Measurements from ENCODE around the gene TCP10L.

DNA sequence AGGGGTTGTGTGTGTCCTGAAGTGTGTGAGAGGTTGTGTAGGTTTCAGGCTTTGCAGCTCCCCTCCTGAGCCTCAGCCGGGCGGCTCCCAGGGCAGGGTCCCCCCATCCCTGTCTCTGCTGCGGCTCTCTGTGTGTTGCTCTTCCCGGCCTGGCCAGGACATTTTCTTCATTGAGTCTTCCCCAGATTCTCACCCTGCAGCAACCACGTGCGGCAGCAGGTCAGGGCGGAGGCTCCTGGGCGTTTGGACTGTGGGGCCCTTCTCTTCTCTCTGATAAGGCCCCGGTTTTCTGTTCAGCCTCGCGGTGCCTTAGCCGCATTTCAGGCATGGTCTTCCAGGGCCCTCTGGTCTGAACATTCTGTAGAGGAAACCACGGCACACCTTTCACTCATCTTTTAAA lies 1.8 kb upstream of the TCP10L start:
- no peak for TF ChIP-seq CTCF (IDR thresholded peaks at IDR 0.05)
- no peak for TF ChIP-seq POLR2A (IDR thresholded peaks at IDR 0.05)
